Retina (tissue), 1 donor: ENCODE results near the gene SMARCAL1.

Experiments
- DNase-seq: peaks from one replicate; pipeline ENCODE4 v3.0.0-alpha.2; 2016

Gene SMARCAL1

GRCh38 chr2:216392945-216393840 lies 19.1 kb upstream of the SMARCAL1 start:
- no peak for DNase-seq

- no peak for DNase-seq
Measured at GRCh38 chr2:216394881-216395280, 17.4 kb upstream of the SMARCAL1 start.

- peak; percentile 8 for DNase-seq
Measured at GRCh38 chr2:216399621-216400020, 12.7 kb upstream of the SMARCAL1 start.

- no peak for DNase-seq
Measured at GRCh38 chr2:216402751-216403150, 9.5 kb upstream of the SMARCAL1 start.

GRCh38 chr2:216404010-216404618 lies 8.2 kb upstream of the SMARCAL1 start:
- peak; percentile 39 for DNase-seq

GRCh38 chr2:216405588-216405987 lies 6.7 kb upstream of the SMARCAL1 start:
- no peak for DNase-seq

GRCh38 chr2:216406826-216407225 lies 5.5 kb upstream of the SMARCAL1 start:
- DNase-seq, result no peak

GRCh38 chr2:216408426-216409290 lies 3.6 kb upstream of the SMARCAL1 start:
- peak; percentile 25 for DNase-seq

GRCh38 chr2:216410550-216410949 lies 1.7 kb upstream of the SMARCAL1 start:
- DNase-seq, result no peak

GRCh38 chr2:216413882-216414281 lies 1.6 kb downstream of the SMARCAL1 start:
- DNase-seq, result no peak

GRCh38 chr2:216414772-216415319 lies 2.6 kb downstream of the SMARCAL1 start:
- no peak for DNase-seq

- no peak for DNase-seq
Measured at GRCh38 chr2:216415541-216415940, 3.3 kb downstream of the SMARCAL1 start.

GRCh38 chr2:216416571-216417307 lies 4.5 kb downstream of the SMARCAL1 start:
- no peak for DNase-seq

GRCh38 chr2:216418981-216419380 lies 6.7 kb downstream of the SMARCAL1 start:
- DNase-seq, result no peak

GRCh38 chr2:216420367-216421101 lies 8.2 kb downstream of the SMARCAL1 start:
- no peak for DNase-seq

- no peak for DNase-seq
Measured at GRCh38 chr2:216423071-216423470, 10.8 kb downstream of the SMARCAL1 start.

GRCh38 chr2:216424274-216424673 lies 12.0 kb downstream of the SMARCAL1 start:
- DNase-seq, result no peak

GRCh38 chr2:216425008-216425787 lies 12.9 kb downstream of the SMARCAL1 start:
- DNase-seq, result no peak

GRCh38 chr2:216426166-216426777 lies 14.0 kb downstream of the SMARCAL1 start:
- no peak for DNase-seq

- DNase-seq, result no peak
Measured at GRCh38 chr2:216426938-216427337, 14.7 kb downstream of the SMARCAL1 start.
